Muscle layer of duodenum (tissue), 2 donors: Measurements from ENCODE around the gene PAPOLG.

ENCODE experiments used
- H3K27ac ChIP-seq: one replicate; pipeline ENCODE4 v1.7.0; 2013; ENCODE audit warnings: mild to moderate bottlenecking, low read length
- H3K27me3 ChIP-seq: one replicate; pipeline ENCODE4 v1.7.0; 2013; ENCODE audit warnings: low read depth, mild to moderate bottlenecking, control low read depth, low read length
- H3K36me3 ChIP-seq, 2 donors: one replicate each; pipeline ENCODE4 v1.7.0; 2013; ENCODE audit warnings: low read length in 2 of 2, control low read depth in 1 of 2, mild to moderate bottlenecking in 1 of 2; ENCODE audit not compliant: insufficient read depth in 2 of 2, control insufficient read depth in 1 of 2
- H3K4me1 ChIP-seq, 2 donors: one replicate each; pipeline ENCODE4 v1.7.0; 2013; ENCODE audit warnings: low read length in 2 of 2, mild to moderate bottlenecking in 2 of 2, control low read depth in 1 of 2, moderate library complexity in 1 of 2; ENCODE audit not compliant: insufficient read depth in 2 of 2, control insufficient read depth in 1 of 2
- H3K4me3 ChIP-seq, 2 donors: one replicate each; pipeline ENCODE4 v1.7.0; 2013; ENCODE audit warnings: low read length in 2 of 2, low read depth in 1 of 2, mild to moderate bottlenecking in 1 of 2
- H3K9me3 ChIP-seq, 2 donors: one replicate each; pipeline ENCODE4 v1.7.0; 2013; ENCODE audit warnings: low read length in 2 of 2, control low read depth in 1 of 2, mild to moderate bottlenecking in 1 of 2; ENCODE audit not compliant: control insufficient read depth in 1 of 2
- donor health status: healthy.

The PAPOLG gene

GRCh38 chr2:60843006-60843405, 86.9 kb downstream of the PAPOLG start:
- no peaks in the 10 kb centered on the region for H3K4me1 ChIP-seq
- no peak overlapping the region for H3K27ac ChIP-seq
- no peak overlapping the region for H3K4me3 ChIP-seq
- no peaks in the 10 kb centered on the region for H3K36me3 ChIP-seq
- no peaks in the 10 kb centered on the region for H3K9me3 ChIP-seq
- no peaks in the 10 kb centered on the region for H3K27me3 ChIP-seq

GRCh38 chr2:60844105-60844504, 88.0 kb downstream of the PAPOLG start:
- Histone ChIP-seq H3K4me3 (no peak overlapping the region), H3K27me3 (no peaks in the 10 kb centered on the region), H3K27ac (no peak overlapping the region), H3K9me3 (no peaks in the 10 kb centered on the region), H3K4me1 (no peaks in the 10 kb centered on the region), H3K36me3 (no peaks in the 10 kb centered on the region)

GRCh38 chr2:60847854-60848253, 91.8 kb downstream of the PAPOLG start:
- Histone ChIP-seq H3K27ac (no peak overlapping the region), H3K4me1 (no peaks in the 10 kb centered on the region), H3K9me3 (no peaks in the 10 kb centered on the region)

More at GRCh38 chr2:60847854-60848253, 91.8 kb downstream of the PAPOLG start:
- Histone ChIP-seq H3K36me3 (no peaks in the 10 kb centered on the region), H3K4me3 (no peak overlapping the region), H3K27me3 (no peaks in the 10 kb centered on the region)
